Fibroblast of lung (primary cell): ENCODE data around the gene NKAIN2.
A peak's percentile ranks its signal among the peaks of the same experiment; 100 is the strongest.

ENCODE experiments used
- CTCF ChIP-seq, 2 donors: IDR thresholded peaks in 1 of 2; conservative IDR thresholded peaks in 1 of 2; 1 replicate in 1 of 2; 2 replicates in 1 of 2; pipeline ENCODE4 v1.5.1; 2011 to 2012; ENCODE audit warnings: low read length in 2 of 2, control low read depth in 1 of 2, inconsistent platforms in 1 of 2, low read depth in 1 of 2, mild to moderate bottlenecking in 1 of 2
- EZH2 ChIP-seq: IDR thresholded peaks from 2 replicates; pipeline ENCODE4 v1.5.1; 2012; ENCODE audit warnings: low read length, control low read depth, mild to moderate bottlenecking; ENCODE audit errors: missing control alignments

- TF ChIP-seq CTCF (conservative IDR thresholded peaks at IDR 0.05 in 1 of 2, IDR thresholded peaks at IDR 0.05 in 1 of 2; ENCODE audit: low read depth in 1 of 2, low read length in 2 of 2) (peak; percentile 15 to 74), EZH2 (no peak)
Measured at GRCh38 chr6:124795643-124796463, 992.2 kb downstream of the NKAIN2 start.
